Measurements from ENCODE around the gene PAGR1.
"Not testable (repeated sequence)": the region's sequence is repeated elsewhere in the genome, so short reads cannot be mapped to it uniquely, and the experiment has no call there.

PAGR1 gene

DNA sequence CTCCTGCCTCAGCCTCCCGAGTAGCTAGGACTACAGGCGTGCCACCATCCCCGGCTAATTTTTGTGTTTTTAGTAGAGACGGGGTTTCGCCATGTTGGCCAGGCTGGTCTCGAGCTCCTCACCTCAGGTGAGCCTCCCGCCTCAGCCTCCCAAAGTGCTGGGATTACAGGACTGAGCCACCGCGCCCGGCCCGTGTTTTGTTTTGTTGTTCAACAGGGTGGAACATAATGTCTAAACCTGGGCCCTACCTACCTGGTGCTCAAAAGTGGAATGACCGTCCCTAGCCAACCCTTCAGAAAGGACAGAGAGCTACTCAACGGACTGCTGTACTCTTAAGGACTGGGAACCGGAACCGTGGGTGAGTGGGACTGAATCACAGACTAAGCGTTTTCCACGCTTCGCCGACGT lies 26.2 kb upstream of the PAGR1 start:
- Histone ChIP-seq H3K27me3 (ENCODE audit: insufficient read depth, poor library complexity, severe bottlenecking) (no peaks in the 10 kb centered on the region), H3K27ac (ENCODE audit: poor library complexity, severe bottlenecking) (peak overlapping the region; percentile 44), H3K4me1 (ENCODE audit: insufficient read depth, poor library complexity, severe bottlenecking) (peaks cover 3% of the 10 kb centered on the region), H3K4me3 (ENCODE audit: severe bottlenecking) (peak overlapping the region; percentile 66), H3K36me3 (ENCODE audit: low read depth) (peaks cover 13% of the 10 kb centered on the region; the same call in 1 of the 2 replicates), H3K9me3 (ENCODE audit: severe bottlenecking) (no peaks in the 10 kb centered on the region)
- DNase-seq (ENCODE audit: low spot score) (no peak), ATAC-seq (ENCODE audit: low read depth) (no peak)
- TF ChIP-seq, protein P1, sequence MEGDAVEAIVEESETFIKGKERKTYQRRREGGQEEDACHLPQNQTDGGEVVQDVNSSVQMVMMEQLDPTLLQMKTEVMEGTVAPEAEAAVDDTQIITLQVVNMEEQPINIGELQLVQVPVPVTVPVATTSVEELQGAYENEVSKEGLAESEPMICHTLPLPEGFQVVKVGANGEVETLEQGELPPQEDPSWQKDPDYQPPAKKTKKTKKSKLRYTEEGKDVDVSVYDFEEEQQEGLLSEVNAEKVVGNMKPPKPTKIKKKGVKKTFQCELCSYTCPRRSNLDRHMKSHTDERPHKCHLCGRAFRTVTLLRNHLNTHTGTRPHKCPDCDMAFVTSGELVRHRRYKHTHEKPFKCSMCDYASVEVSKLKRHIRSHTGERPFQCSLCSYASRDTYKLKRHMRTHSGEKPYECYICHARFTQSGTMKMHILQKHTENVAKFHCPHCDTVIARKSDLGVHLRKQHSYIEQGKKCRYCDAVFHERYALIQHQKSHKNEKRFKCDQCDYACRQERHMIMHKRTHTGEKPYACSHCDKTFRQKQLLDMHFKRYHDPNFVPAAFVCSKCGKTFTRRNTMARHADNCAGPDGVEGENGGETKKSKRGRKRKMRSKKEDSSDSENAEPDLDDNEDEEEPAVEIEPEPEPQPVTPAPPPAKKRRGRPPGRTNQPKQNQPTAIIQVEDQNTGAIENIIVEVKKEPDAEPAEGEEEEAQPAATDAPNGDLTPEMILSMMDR (IDR thresholded peaks at IDR 0.05; ENCODE audit: poor library complexity, severe bottlenecking), result no peak

DNA sequence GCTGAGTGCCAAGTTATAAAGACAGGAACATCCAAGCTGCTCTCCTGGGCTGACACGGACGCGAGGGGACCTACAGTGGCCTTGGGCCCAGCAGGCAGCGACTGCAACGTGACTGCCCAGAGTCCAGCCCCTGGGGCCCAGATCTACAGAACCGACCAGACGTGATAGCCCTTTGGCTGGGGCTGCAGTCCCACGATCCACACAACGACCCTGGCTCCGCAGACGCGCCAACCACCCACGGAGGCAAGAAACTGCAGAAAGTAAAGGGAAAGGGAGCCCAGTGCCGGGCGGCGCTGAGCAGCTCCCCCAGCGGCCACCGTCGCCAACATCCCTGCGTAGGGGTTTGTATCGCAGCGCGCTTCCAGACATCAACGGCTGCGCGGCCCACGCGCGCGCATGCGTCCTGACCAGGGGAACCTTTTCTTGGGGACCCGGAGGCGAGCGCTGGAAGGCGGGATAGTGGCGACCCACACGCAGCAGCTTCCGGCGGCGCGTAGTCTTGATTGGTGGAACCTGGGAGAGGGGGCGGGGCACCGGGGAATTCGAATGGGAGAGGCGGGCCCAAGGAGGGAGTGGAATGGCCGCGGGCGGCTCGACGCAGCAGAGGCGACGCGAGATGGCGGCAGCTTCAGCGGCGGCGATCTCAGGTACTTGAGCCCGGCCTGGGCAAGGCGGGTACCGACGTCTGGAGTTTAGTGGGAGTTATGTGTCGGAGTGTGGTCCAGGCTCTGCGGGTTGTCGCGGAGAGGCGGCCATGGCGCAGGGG lies 25.6 kb upstream of the PAGR1 start, which contains the start of gene KIF22:
TSS of gene KIF22 (plus strand) at position 569 of the 766 bp plus-strand sequence. CDS start at position 578, 9 bp downstream.
- ATAC-seq (ENCODE audit: low read depth), result peak; percentile 97
- H3K4me3 ChIP-seq (ENCODE audit: severe bottlenecking), result peak within 1 kb of the TSS; percentile 66

DNA sequence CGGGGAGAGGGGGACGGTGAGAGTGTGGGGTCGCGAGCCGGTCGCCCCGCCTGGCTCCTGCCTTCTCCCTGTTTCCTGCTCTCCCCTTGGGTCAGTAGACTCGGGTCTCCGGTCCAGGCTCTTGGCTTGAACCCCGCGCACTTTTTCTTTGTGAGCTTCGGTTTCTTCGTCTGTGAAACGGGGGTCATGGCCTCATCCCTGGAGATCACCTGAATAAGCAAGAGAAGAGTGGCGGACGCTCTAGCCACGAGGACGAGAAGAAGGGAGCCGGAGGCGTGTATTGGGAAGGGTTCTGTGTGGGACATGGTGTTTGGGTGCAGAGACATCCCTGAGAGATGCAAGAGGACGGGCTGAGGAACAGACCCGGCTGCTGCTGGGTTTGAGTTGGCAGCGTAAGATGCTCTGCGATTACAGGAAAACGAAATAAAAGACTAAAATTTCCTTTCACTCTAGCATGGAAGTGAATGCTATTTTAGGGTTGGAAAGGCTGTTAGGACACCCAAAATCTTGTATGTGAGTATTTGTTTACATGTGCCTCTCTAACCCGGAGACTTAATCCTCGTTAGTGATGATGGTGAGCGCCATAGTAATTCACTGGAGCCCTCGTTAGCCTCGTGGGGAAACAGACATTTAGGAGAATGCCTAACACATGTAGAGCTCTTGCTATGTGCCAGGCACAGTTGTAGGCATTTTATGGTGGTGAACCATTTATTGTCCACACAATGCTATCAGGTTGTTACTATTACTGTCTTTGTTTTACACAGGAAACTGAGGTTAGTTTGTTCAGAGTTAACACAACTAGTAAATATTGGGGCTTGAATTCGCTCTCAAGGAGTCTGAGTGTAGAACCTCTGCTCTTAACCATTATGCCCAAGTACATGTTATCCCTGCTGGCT lies 24.8 kb upstream of the PAGR1 start:
- peak overlapping the region; percentile 66 for H3K4me3 ChIP-seq (ENCODE audit: severe bottlenecking)
- TF ChIP-seq, protein P1 (IDR thresholded peaks at IDR 0.05; ENCODE audit: poor library complexity, severe bottlenecking), result no peak
- no peaks in the 10 kb centered on the region for H3K27me3 ChIP-seq (ENCODE audit: insufficient read depth, poor library complexity, severe bottlenecking)
- DNase-seq (ENCODE audit: low spot score), result no peak
- peak; percentile 24 for ATAC-seq (ENCODE audit: low read depth)
- H3K36me3 ChIP-seq (ENCODE audit: low read depth), result peaks cover 23% of the 10 kb centered on the region
- peak overlapping the region; percentile 44 for H3K27ac ChIP-seq (ENCODE audit: poor library complexity, severe bottlenecking)
- peaks cover 3% of the 10 kb centered on the region for H3K4me1 ChIP-seq (ENCODE audit: insufficient read depth, poor library complexity, severe bottlenecking)
- H3K9me3 ChIP-seq (ENCODE audit: severe bottlenecking), result no peaks in the 10 kb centered on the region

More for the DNA sequence above, 25.6 kb upstream of the PAGR1 start, which contains the start of gene KIF22:
- peak; percentile 99 for DNase-seq (ENCODE audit: low spot score)
- peaks cover 19% of the 10 kb centered on the region for H3K36me3 ChIP-seq (ENCODE audit: low read depth)
- TF ChIP-seq, protein P1 (IDR thresholded peaks at IDR 0.05; ENCODE audit: poor library complexity, severe bottlenecking), result peak; percentile 82
- no peaks in the 10 kb centered on the region for H3K27me3 ChIP-seq (ENCODE audit: insufficient read depth, poor library complexity, severe bottlenecking)
- peaks cover 3% of the 10 kb centered on the region for H3K4me1 ChIP-seq (ENCODE audit: insufficient read depth, poor library complexity, severe bottlenecking)
- H3K9me3 ChIP-seq (ENCODE audit: severe bottlenecking), result no peaks in the 10 kb centered on the region
- H3K27ac ChIP-seq (ENCODE audit: poor library complexity, severe bottlenecking), result peak within 1 kb of the TSS; percentile 44

DNA sequence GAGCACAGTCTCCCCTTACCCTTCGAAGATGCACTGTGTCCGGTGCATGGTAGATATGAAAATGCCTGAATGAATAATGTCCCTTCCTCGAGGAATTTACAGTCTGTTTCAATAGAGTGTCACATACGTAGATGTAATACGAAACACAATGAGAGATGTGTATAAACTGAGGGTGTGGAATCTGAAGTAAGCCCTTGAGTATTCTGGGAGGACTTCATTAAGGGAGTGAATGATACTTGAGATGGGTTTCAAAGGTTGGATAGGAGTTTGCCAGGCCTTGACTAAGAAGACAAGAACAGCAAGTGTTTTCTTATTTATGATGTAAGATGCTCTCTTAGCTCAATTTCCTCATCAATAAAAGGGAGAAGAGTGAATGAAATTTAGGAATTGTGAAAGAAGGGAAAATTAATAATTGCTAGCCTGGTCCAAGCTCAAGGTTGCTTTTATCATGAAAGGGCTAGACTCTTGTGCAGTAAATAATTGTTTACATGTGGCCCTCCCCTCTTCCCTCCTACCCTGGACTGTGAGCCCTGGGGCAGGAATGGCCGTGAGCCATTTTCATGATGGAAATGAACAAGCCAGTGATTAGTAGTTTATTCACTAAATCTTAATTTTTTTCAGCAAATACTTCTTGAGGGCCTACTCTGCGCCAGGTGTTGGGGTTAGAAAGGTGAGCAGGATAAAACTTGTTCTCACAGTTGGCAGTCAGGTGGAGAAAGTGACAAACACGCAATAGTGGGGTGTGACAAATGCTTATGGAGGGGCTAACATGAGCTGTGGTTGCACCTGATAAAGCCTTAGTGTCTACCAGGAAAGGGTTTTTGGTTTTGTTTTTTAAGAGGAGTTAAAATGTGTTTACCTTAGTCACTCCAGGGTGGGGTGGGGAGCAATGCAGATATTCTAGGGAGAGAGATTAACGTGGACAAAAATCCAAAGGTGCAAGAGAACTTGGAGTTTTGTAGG lies 23.8 kb upstream of the PAGR1 start:
- H3K4me1 ChIP-seq (ENCODE audit: insufficient read depth, poor library complexity, severe bottlenecking), result peaks cover 3% of the 10 kb centered on the region
- H3K27ac ChIP-seq (ENCODE audit: poor library complexity, severe bottlenecking), result peak overlapping the region; percentile 44
- H3K4me3 ChIP-seq (ENCODE audit: severe bottlenecking), result peak overlapping the region; percentile 66
- DNase-seq (ENCODE audit: low spot score), result no peak
- ATAC-seq (ENCODE audit: low read depth), result no peak
- no peaks in the 10 kb centered on the region for H3K27me3 ChIP-seq (ENCODE audit: insufficient read depth, poor library complexity, severe bottlenecking)
- peaks cover 30% of the 10 kb centered on the region for H3K36me3 ChIP-seq (ENCODE audit: low read depth)
- TF ChIP-seq, protein P1 (IDR thresholded peaks at IDR 0.05; ENCODE audit: poor library complexity, severe bottlenecking), result no peak
- no peaks in the 10 kb centered on the region for H3K9me3 ChIP-seq (ENCODE audit: severe bottlenecking)

DNA sequence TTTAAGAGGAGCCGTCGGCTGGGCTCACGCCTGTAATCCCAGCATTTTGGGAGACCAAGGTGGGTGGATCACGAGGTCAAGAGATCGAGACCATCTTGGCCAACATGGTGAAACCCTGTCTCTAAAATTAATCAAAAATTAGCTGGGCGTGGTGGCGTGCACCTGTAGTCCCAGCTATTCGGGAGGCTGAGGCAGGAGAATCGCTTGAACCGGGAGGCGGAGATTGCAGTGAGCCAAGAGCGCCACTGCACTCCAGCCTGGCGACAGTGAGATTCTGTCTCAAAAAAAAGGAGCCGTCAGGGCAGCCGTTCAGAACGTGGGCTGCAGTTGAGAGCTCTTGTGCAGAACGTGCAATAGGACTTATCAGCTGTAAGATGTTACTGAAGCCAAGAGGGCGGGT lies 22.8 kb upstream of the PAGR1 start:
- not testable (repeated sequence) for H3K27ac ChIP-seq (ENCODE audit: poor library complexity, severe bottlenecking); H3K9me3 ChIP-seq (ENCODE audit: severe bottlenecking); H3K4me3 ChIP-seq (ENCODE audit: severe bottlenecking); ATAC-seq (ENCODE audit: low read depth); H3K4me1 ChIP-seq (ENCODE audit: insufficient read depth, poor library complexity, severe bottlenecking); H3K27me3 ChIP-seq (ENCODE audit: insufficient read depth, poor library complexity, severe bottlenecking); DNase-seq (ENCODE audit: low spot score)
- H3K36me3 ChIP-seq (ENCODE audit: low read depth), result peaks cover 40% of the 10 kb centered on the region
